Esophagus muscularis mucosa (tissue), 4 donors: ENCODE measurements around the gene PHACTR3. TPM values are rescaled to one million over a fixed set of nuclear protein-coding genes. Genes with fewer than 3 reads are reported as not detected.

ENCODE experiments used
- DNase-seq: peaks from one replicate; pipeline ENCODE4 v3.0.0-alpha.2; 2017; ENCODE audit errors: extremely low spot score
- H3K27ac ChIP-seq, 4 donors: fragments of 200-600 bp; sonication (generic); replicated peaks in 1 of 4; 1 replicate in 3 of 4; 2 replicates in 1 of 4; pipeline ENCODE4 v1.5.1; 2016 to 2019; ENCODE audit warnings: mild to moderate bottlenecking in 1 of 4
- H3K27me3 ChIP-seq, 4 donors: fragments of 200-600 bp; sonication (generic); one replicate each; pipeline versions ENCODE4 v1.5.1 to v1.6.0; 2016 to 2019
- H3K36me3 ChIP-seq, 4 donors: fragments of 200-600 bp; sonication (generic); one replicate each; pipeline ENCODE4 v1.5.1; 2016 to 2019
- H3K4me1 ChIP-seq, 4 donors: fragments of 200-600 bp; sonication (generic); one replicate each; pipeline ENCODE4 v1.5.1; 2016 to 2019
- H3K4me3 ChIP-seq, 4 donors: fragments of 200-600 bp; sonication (generic); 1 replicate in 2 of 4; 2 replicates in 2 of 4; pipeline ENCODE4 v1.5.1; 2016 to 2019; ENCODE audit warnings: mild to moderate bottlenecking in 4 of 4, moderate library complexity in 1 of 4
- H3K9me3 ChIP-seq, 4 donors: fragments of 200-600 bp; sonication (generic); 1 replicate in 3 of 4; 2 replicates in 1 of 4; pipeline ENCODE4 v1.5.1; 2016 to 2019
- EP300 ChIP-seq: sonication (generic); formaldehyde crosslinking; IDR thresholded peaks from one replicate; pipeline ENCODE4 v1.6.1; 2017; ENCODE audit warnings: antibody characterized with exemption
- POLR2A ChIP-seq: fragments of 450-650 bp; IDR thresholded peaks from one replicate; pipeline ENCODE4 v1.6.1; 2017; ENCODE audit warnings: antibody characterized with exemption, moderate library complexity, mild to moderate bottlenecking, low read depth
- POLR2AphosphoS5 ChIP-seq, 2 donors: sonication (generic); formaldehyde crosslinking; IDR thresholded peaks; one replicate each; pipeline ENCODE4 v1.6.1; 2017; ENCODE audit warnings: antibody characterized with exemption in 2 of 2
- WGBS: methylation state at CpG from one replicate; pipeline ENCODE4 v1.1.5; 2018; 5-methylcytosine and 5-hydroxymethylcytosine counted together
- intact Hi-C: fragments of 100-400 bp; cut with DNase I; formaldehyde crosslinking; loops from one replicate; pipeline ENCODE4 v1.15.1; 2023
- total RNA-seq, 4 donors: library from RNA; depleted of rRNA; stranded (reverse); fragments of >200 nt; gene quantifications; one replicate each; pipeline versions ENCODE4 v1.1.0 to v1.2.1, GENCODE V29; 2016
- TF ChIP-seq, protein P1 (sequence below), 3 experiments: fragments of 200-600 bp in 2 of 3; fragments of 450-650 bp in 1 of 3; sonication (generic) in 2 of 3; IDR thresholded peaks; one replicate each; pipeline ENCODE4 v1.5.1; 2017 to 2019; ENCODE audit warnings: antibody characterized with exemption in 3 of 3, mild to moderate bottlenecking in 2 of 3, moderate library complexity in 1 of 3

PHACTR3 gene
- total RNA-seq, 4 donors from 2014 or later: 0.17 to 0.86 (median 0.56) TPM

DNA sequence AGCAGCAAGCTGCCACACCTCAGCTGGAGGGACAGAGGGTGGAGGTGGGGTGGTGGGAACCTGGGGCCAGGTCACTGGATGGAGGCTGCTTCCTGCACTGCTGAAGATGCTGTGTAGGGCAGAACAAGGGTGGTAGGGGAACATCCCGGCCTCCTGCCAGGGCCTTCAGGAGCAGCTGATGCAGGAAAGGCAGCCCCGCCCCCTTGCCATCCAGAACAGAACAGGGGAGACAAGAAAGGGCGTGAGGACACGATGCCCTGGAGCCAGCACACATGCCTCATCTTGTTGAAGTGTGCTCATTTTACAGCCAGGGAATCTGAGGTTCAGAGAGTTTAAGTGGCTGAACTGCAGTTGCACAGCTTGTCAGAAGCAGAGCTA is 43.1 kb upstream of the PHACTR3 start:
- no peaks in the 10 kb centered on the region for H3K36me3 ChIP-seq
- no peaks in the 10 kb centered on the region for H3K9me3 ChIP-seq
- peak; percentile 66 for DNase-seq
- no peaks in the 10 kb centered on the region for H3K4me1 ChIP-seq
- WGBS: 76% methylated on average over 4 of the region's 4 CpGs
- peaks cover 0 to 28% (median 0%) of the 10 kb centered on the region in 4 donors for H3K27me3 ChIP-seq
- intact Hi-C loops: no loop called here
- H3K4me3 ChIP-seq: no peak overlapping the region
- TF ChIP-seq EP300 (no peak), POLR2AphosphoS5 (IDR thresholded peaks at IDR 0.05) (no peak), POLR2A (no peak)
- TF ChIP-seq, protein P1, sequence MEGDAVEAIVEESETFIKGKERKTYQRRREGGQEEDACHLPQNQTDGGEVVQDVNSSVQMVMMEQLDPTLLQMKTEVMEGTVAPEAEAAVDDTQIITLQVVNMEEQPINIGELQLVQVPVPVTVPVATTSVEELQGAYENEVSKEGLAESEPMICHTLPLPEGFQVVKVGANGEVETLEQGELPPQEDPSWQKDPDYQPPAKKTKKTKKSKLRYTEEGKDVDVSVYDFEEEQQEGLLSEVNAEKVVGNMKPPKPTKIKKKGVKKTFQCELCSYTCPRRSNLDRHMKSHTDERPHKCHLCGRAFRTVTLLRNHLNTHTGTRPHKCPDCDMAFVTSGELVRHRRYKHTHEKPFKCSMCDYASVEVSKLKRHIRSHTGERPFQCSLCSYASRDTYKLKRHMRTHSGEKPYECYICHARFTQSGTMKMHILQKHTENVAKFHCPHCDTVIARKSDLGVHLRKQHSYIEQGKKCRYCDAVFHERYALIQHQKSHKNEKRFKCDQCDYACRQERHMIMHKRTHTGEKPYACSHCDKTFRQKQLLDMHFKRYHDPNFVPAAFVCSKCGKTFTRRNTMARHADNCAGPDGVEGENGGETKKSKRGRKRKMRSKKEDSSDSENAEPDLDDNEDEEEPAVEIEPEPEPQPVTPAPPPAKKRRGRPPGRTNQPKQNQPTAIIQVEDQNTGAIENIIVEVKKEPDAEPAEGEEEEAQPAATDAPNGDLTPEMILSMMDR (IDR thresholded peaks at IDR 0.05): no peak
- no peak overlapping the region for H3K27ac ChIP-seq

DNA sequence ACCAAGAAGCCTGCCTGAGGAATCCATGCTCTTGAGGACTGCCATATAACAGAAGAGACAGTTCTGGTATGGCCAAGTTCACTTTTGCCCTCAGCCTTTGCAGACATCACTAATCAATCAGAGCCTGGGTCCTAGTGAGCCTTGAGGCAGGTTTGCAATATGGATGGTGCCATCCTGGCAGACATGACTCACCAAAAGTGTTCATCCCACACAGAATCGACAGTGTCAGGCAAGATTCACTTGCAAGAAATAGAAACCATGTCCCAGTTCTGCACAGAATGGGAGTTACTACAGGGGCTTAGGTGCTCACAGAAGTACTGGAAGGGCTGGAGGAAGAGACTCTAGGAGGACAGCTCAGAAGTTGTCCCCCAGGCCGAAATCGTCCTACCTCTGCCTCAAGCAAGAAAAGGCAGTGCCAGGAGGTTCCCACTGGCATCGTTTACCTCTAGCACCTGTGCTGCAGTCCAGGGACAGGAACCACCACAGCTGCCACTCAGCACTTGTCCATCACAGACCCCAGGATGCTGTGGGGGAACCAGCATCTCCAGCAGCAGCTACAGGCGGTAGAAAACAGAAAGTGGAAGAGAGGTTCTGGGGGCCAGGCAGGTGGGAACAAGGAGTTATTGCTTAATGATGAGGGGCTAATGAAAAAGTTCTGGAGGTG is 42.6 kb upstream of the PHACTR3 start:
- 78% methylated on average over 5 of the region's 5 CpGs for WGBS
- intact Hi-C loops: no loop called here

DNA sequence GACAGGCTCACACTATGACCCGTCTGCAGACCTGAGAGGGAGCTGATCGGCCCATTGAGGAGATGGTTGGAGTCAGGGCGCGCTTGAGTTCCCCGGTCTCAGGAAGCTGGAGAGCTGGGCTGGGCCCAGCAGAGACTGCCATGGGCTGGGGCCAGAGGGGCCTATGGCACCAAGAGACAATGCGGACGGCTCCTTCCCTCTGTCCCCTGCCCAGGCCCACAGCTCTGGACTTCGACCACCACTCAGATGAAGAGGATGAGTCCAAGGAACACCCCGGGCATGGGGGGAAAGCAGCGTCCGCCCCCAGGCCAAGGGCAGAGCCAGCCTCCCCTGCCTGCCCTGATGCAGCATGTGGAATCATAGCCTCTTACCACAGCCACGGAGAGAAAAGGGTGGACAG is 40.2 kb upstream of the PHACTR3 start:
- TF ChIP-seq EP300 (no peak), POLR2A (no peak), POLR2AphosphoS5 (IDR thresholded peaks at IDR 0.05) (no peak)
- TF ChIP-seq, protein P1 (IDR thresholded peaks at IDR 0.05): no peak
- intact Hi-C loops: no loop called here
- DNase-seq: peak; percentile 42

More for the DNA sequence above, 42.6 kb upstream of the PHACTR3 start:
- Histone ChIP-seq H3K9me3 (no peaks in the 10 kb centered on the region), H3K27ac (no peak overlapping the region), H3K27me3 (peaks cover 0 to 30% (median 0%) of the 10 kb centered on the region in 4 donors), H3K4me3 (no peak overlapping the region), H3K4me1 (no peaks in the 10 kb centered on the region), H3K36me3 (no peaks in the 10 kb centered on the region)
- TF ChIP-seq EP300: no peak
- TF ChIP-seq POLR2A: no peak
- TF ChIP-seq, protein P1 (IDR thresholded peaks at IDR 0.05): no peak
- TF ChIP-seq POLR2AphosphoS5 (IDR thresholded peaks at IDR 0.05): no peak
- DNase-seq: peak; percentile 64

DNA sequence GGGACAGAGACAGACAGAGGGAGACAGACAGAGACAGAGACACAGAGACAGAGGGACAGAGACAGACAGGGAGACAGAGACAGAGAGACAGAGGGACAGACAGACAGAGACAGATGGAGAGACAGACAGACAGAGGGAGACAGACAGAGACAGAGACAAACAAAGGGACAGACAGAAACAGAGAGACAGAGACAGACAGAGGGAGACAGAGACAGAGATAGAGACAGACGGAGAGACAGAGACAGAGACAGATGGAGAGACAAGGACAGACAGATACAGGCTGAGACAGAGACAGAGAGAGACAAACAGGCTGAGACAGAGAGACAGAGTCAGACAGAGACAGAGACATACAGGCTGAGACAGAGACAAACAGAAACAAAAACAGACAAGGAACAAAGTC is 39.4 kb upstream of the PHACTR3 start:
- no peak overlapping the region for H3K4me3 ChIP-seq
- H3K27me3 ChIP-seq: peaks cover 0 to 52% (median 0%) of the 10 kb centered on the region in 4 donors
- H3K36me3 ChIP-seq: no peaks in the 10 kb centered on the region
- H3K9me3 ChIP-seq: no peaks in the 10 kb centered on the region
- TF ChIP-seq POLR2AphosphoS5 (IDR thresholded peaks at IDR 0.05): no peak
- no peak for TF ChIP-seq POLR2A
- no peak for TF ChIP-seq EP300
- TF ChIP-seq, protein P1 (IDR thresholded peaks at IDR 0.05): no peak
- intact Hi-C loops: no loop called here
- WGBS: 65% methylated on average over 1 of the region's 1 CpG
- DNase-seq: peak; percentile 10
- no peaks in the 10 kb centered on the region for H3K4me1 ChIP-seq
- no peak overlapping the region for H3K27ac ChIP-seq

More for the DNA sequence above, 40.2 kb upstream of the PHACTR3 start:
- H3K27ac ChIP-seq: no peak overlapping the region
- H3K4me3 ChIP-seq: no peak overlapping the region
- peaks cover 0 to 49% (median 0%) of the 10 kb centered on the region in 4 donors for H3K27me3 ChIP-seq
- 91% methylated on average over 10 of the region's 12 CpGs for WGBS
- no peaks in the 10 kb centered on the region for H3K36me3 ChIP-seq
- no peaks in the 10 kb centered on the region for H3K9me3 ChIP-seq
- H3K4me1 ChIP-seq: no peaks in the 10 kb centered on the region
